Measurements from ENCODE around the gene CAPZB.
"Not testable (repeated sequence)": the region's sequence is repeated elsewhere in the genome, so short reads cannot be mapped to it uniquely, and the experiment has no call there.

The CAPZB gene

GRCh38 chr1:19310720-19311502 lies 174.4 kb downstream of the CAPZB start:
- DNase-seq (ENCODE audit: low spot score), result no peak

- DNase-seq (ENCODE audit: low spot score), result no peak
These were observed 175.3 kb downstream of the CAPZB start for GRCh38 chr1:19310061-19310460.

- no peak for DNase-seq (ENCODE audit: low spot score)
These were observed 176.1 kb downstream of the CAPZB start for GRCh38 chr1:19309123-19309813.

- no peak for DNase-seq (ENCODE audit: low spot score)
These were observed 176.8 kb downstream of the CAPZB start for GRCh38 chr1:19308509-19308907.

- DNase-seq (ENCODE audit: low spot score), result no peak
These were observed 177.4 kb downstream of the CAPZB start for GRCh38 chr1:19307794-19308508.

- no peak for DNase-seq (ENCODE audit: low spot score)
These were observed 178.4 kb downstream of the CAPZB start for GRCh38 chr1:19306941-19307340.

GRCh38 chr1:19305880-19306279 lies 179.5 kb downstream of the CAPZB start:
- no peak for DNase-seq (ENCODE audit: low spot score)

GRCh38 chr1:19304081-19304480 lies 181.3 kb downstream of the CAPZB start:
- DNase-seq (ENCODE audit: low spot score), result not testable (repeated sequence)

GRCh38 chr1:19300211-19300610 lies 185.1 kb downstream of the CAPZB start:
- DNase-seq (ENCODE audit: low spot score), result no peak

- DNase-seq (ENCODE audit: low spot score), result no peak
These were observed 190.7 kb downstream of the CAPZB start for GRCh38 chr1:19294638-19295037.

- DNase-seq (ENCODE audit: low spot score), result no peak
These were observed 196.1 kb downstream of the CAPZB start for GRCh38 chr1:19289244-19289643.
